DND-41 (cell line): ENCODE measurements around the gene SPANXN5.

Experiments
- CTCF ChIP-seq: IDR thresholded peaks from 2 replicates; pipeline ENCODE4 v1.5.1; 2012; ENCODE audit warnings: borderline replicate concordance, low read length, moderate library complexity, mild to moderate bottlenecking; ENCODE audit not compliant: poor library complexity, severe bottlenecking; ENCODE audit errors: extremely low read depth
- EZH2 ChIP-seq: IDR thresholded peaks from 3 replicates; pipeline ENCODE4 v1.6.1; 2012; ENCODE audit warnings: borderline replicate concordance, low read depth, mild to moderate bottlenecking, moderate library complexity, low read length, inconsistent platforms; ENCODE audit not compliant: severe bottlenecking

- TF ChIP-seq EZH2 (no peak), CTCF (no peak)
These were observed 33.3 kb upstream of the SPANXN5 start for GRCh38 chrX:52830551-52830950.
